Measurements from ENCODE around the gene SVEP1. TPM values are rescaled to one million over a fixed set of nuclear protein-coding genes. Genes with fewer than 3 reads are reported as not detected.
"Not testable (repeated sequence)": the region's sequence is repeated elsewhere in the genome, so short reads cannot be mapped to it uniquely, and the experiment has no call there.

SVEP1 gene
- total and polyA plus RNA-seq, 2 experiments from 2014 or later: 0.18 to 0.63 TPM

GRCh38 chr9:110398992-110399391 is 180.5 kb downstream of the SVEP1 start:
- not testable (repeated sequence) for H3K4me3 Mint-ChIP-seq

DNA sequence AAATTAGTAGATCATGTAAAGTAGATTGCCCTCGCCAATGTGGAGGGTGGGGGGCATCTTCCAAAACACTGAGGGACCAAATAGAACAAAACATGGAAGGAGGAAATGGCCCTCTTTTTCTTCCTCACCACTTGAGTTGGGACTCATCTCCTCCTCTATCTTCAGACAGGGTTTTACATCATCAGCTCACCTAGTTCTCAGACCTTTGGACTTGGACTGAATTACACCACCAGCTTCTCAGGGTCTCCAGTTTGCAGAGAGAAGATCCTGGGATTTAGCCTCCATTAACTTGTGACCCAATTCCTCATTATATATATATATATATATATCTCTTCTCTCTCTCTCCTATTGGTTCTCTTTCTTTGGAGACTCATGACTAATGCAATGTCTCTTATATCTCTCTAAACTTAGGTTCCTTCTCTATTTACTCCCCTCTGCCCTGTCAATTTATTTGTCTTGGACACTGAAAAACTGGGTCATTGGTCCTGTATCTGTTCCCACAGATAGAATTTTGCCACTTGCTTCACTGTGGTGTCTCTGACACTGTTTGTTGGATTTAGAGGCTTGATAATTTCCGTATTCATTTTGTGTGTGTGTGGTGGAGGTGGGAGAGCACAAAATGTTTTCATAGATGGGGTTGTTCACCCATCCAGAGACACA is 187.6 kb downstream of the SVEP1 start:
- no peaks in the 10 kb centered on the region for H3K4me1 Mint-ChIP-seq
- no peaks in the 10 kb centered on the region for H3K4me1 ChIP-seq (ENCODE audit: insufficient read depth)
- no peak overlapping the region for H3K4me3 Mint-ChIP-seq
- peaks cover 9% of the 10 kb centered on the region; the same call in 1 of the 2 replicates for H3K36me3 ChIP-seq (ENCODE audit: insufficient read depth)
- H3K4me3 ChIP-seq: no peak overlapping the region
- no peaks in the 10 kb centered on the region for H3K79me2 ChIP-seq (replicated peaks; ENCODE audit: insufficient read depth)
- H3K9me3 Mint-ChIP-seq: peaks cover 31% of the 10 kb centered on the region
- ATAC-seq: no peak
- H3K4me2 ChIP-seq: no peak overlapping the region
- no peak overlapping the region for H2AFZ ChIP-seq
- H3K27me3 Mint-ChIP-seq (ENCODE audit: insufficient read depth, low read depth, poor library complexity): peaks cover 2% of the 10 kb centered on the region
- H3K36me3 Mint-ChIP-seq (ENCODE audit: low read depth): peaks cover 10% of the 10 kb centered on the region; the same call in 2 of the 3 replicates
- H3F3A ChIP-seq (replicated peaks; ENCODE audit: low read depth): no peaks in the 10 kb centered on the region
- H3K27ac Mint-ChIP-seq: no peak overlapping the region
- no peaks in the 10 kb centered on the region for H3K9me2 ChIP-seq (ENCODE audit: insufficient read depth)
- TF ChIP-seq ZNF331 (CRISPR knock-in tag; IDR thresholded peaks at IDR 0.05; ENCODE audit: low read depth) (no peak), ETS1 (IDR thresholded peaks at IDR 0.05) (no peak), NANOG (IDR thresholded peaks at IDR 0.05; ENCODE audit: borderline replicate concordance) (no peak), EZH2 (IDR thresholded peaks at IDR 0.05; ENCODE audit: low read depth, unreplicated experiment) (no peak), STAT1 (IDR thresholded peaks at IDR 0.05; ENCODE audit: unreplicated experiment) (no peak), ZNF114 (CRISPR knock-in tag; IDR thresholded peaks at IDR 0.05) (no peak)
- H3K27ac ChIP-seq (ENCODE audit: low read depth): no peak overlapping the region
- no peaks in the 10 kb centered on the region for H4K20me1 ChIP-seq (replicated peaks; ENCODE audit: insufficient read depth)
- DNase-seq (ENCODE audit: low spot score): no peak
- H3K27me3 ChIP-seq (ENCODE audit: insufficient read depth): no peaks in the 10 kb centered on the region

More at GRCh38 chr9:110398992-110399391, 180.5 kb downstream of the SVEP1 start:
- not testable (repeated sequence) for H3K9me2 ChIP-seq (ENCODE audit: insufficient read depth); H3K27ac ChIP-seq (ENCODE audit: low read depth); DNase-seq (ENCODE audit: low spot score); H3K4me3 ChIP-seq; H3K79me2 ChIP-seq (replicated peaks; ENCODE audit: insufficient read depth); H3K4me2 ChIP-seq; ATAC-seq; H3K27ac Mint-ChIP-seq; H3K27me3 Mint-ChIP-seq (ENCODE audit: insufficient read depth, low read depth, poor library complexity); H2AFZ ChIP-seq; H3K36me3 Mint-ChIP-seq (ENCODE audit: low read depth); H4K20me1 ChIP-seq (replicated peaks; ENCODE audit: insufficient read depth); H3K36me3 ChIP-seq (ENCODE audit: insufficient read depth); H3K4me1 Mint-ChIP-seq; H3K4me1 ChIP-seq (ENCODE audit: insufficient read depth); H3F3A ChIP-seq (replicated peaks; ENCODE audit: low read depth); H3K27me3 ChIP-seq (ENCODE audit: insufficient read depth)
- peaks cover 18% of the 10 kb centered on the region for H3K9me3 Mint-ChIP-seq

DNA sequence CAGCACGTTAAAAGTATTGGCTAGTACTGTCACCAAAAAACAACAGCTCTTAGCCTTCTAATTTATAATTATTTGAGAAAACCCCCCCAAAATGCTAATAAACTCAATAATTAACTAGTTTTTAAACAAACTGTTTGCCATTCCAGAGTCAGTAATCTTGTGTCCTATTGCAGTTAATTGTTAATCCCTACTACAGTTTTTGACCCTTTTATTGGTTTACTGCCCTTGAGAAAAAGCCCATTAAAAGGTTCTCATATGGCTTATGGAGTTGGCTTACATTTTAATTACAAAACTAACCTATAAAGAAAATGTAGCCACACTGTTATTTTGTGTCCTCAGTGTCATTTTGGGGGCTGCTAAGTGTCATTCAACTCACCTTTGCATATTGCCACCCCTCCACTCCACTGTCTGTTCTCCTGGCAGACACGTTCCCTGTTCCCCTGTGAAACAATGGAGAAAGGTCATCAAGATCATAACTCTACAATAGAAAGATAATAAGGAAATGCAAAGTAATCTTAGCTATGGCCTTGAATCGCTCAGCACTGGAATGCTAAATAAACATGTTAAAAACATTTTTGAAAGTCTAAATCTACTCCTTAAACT is 190.3 kb downstream of the SVEP1 start:
- no peak for DNase-seq (ENCODE audit: low spot score)
- ATAC-seq: no peak
- Histone ChIP-seq H2AFZ (no peak overlapping the region), H3K4me2 (no peak overlapping the region), H3F3A (replicated peaks; ENCODE audit: low read depth) (no peaks in the 10 kb centered on the region), H3K4me1 (ENCODE audit: insufficient read depth) (no peaks in the 10 kb centered on the region), H3K36me3 (ENCODE audit: insufficient read depth) (peaks cover 9% of the 10 kb centered on the region; the same call in 1 of the 2 replicates), H3K79me2 (replicated peaks; ENCODE audit: insufficient read depth) (no peaks in the 10 kb centered on the region), H3K27ac (ENCODE audit: low read depth) (no peak overlapping the region), H3K9me2 (ENCODE audit: insufficient read depth) (no peaks in the 10 kb centered on the region), H3K27me3 (ENCODE audit: insufficient read depth) (no peaks in the 10 kb centered on the region), H3K4me3 (no peak overlapping the region), H4K20me1 (replicated peaks; ENCODE audit: insufficient read depth) (no peaks in the 10 kb centered on the region)
- H3K36me3 Mint-ChIP-seq (ENCODE audit: low read depth): peaks cover 7% of the 10 kb centered on the region; the same call in 2 of the 3 replicates
- H3K27me3 Mint-ChIP-seq (ENCODE audit: insufficient read depth, low read depth, poor library complexity): no peaks in the 10 kb centered on the region
- no peak overlapping the region for H3K4me3 Mint-ChIP-seq
- H3K27ac Mint-ChIP-seq: no peak overlapping the region
- TF ChIP-seq EZH2phosphoT487 (IDR thresholded peaks at IDR 0.05; ENCODE audit: unreplicated experiment) (no peak), ZNF331 (CRISPR knock-in tag; IDR thresholded peaks at IDR 0.05; ENCODE audit: low read depth) (no peak)
- no peaks in the 10 kb centered on the region for H3K4me1 Mint-ChIP-seq
- H3K9me3 Mint-ChIP-seq: peaks cover 24% of the 10 kb centered on the region
